ENCODE results near the gene ZNF429.
"Not testable (repeated sequence)": the region's sequence is repeated elsewhere in the genome, so short reads cannot be mapped to it uniquely, and the experiment has no call there.

Gene ZNF429

GRCh38 chr19:21513651-21514050 lies 8.2 kb downstream of the ZNF429 start:
- DNase-seq (ENCODE audit: low read depth in 2 of 2): no peak

GRCh38 chr19:21519488-21519887 lies 14.1 kb downstream of the ZNF429 start:
- DNase-seq (ENCODE audit: low read depth in 2 of 2): no peak

- no peak for DNase-seq (ENCODE audit: low read depth in 2 of 2)
Measured at GRCh38 chr19:21532904-21533303, 27.5 kb downstream of the ZNF429 start.

GRCh38 chr19:21536741-21537290 lies 31.4 kb downstream of the ZNF429 start:
- DNase-seq (ENCODE audit: low read depth in 2 of 2): not testable (repeated sequence)

DNA sequence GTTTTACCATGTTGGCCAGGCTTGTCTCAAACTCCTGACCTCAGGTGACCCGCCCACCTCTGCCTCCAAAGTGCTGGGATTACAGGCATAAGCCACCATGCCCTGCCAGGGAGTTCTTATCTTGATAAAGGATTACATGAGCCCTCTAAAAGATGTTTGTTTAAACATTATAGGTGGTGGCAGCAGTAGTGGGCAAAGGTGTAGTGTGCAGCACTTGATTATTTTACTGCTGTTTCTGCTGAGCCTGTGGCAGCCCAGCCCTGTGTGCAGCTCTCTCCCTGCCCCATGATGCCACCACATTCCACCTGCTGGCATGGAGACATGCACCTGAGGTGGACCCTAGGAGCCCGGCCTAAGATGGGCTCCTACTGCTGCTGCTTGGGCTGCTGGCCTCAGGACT lies 54.0 kb downstream of the ZNF429 start:
- DNase-seq (ENCODE audit: low read depth in 2 of 2): no peak

- DNase-seq (ENCODE audit: low read depth in 2 of 2): no peak
Measured at GRCh38 chr19:21564406-21564805, 59.0 kb downstream of the ZNF429 start.

GRCh38 chr19:21566073-21566472 lies 60.7 kb downstream of the ZNF429 start:
- DNase-seq (ENCODE audit: low read depth in 2 of 2): peak in 1 of 2 donors; percentile 30

DNA sequence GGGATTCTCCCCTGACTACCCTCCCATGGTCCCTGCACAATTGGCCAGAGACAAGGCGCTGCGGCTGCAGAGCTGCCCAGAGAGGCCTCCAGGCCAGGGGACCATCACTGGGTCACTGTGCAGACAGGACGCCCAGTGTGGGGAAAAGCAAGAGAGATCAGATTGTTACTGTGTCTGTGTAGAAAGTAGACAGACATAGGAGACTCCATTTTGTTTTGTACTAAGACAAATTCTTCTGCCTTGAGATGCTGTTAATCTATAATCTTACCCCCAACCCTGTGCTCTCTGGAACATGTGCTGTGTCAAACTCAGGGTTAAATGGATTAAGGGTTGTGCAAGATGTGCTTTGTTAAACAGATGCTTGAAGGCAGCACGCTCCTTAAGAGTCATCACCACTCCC lies 62.4 kb downstream of the ZNF429 start:
- not testable (repeated sequence) for DNase-seq (ENCODE audit: low read depth in 2 of 2)

DNA sequence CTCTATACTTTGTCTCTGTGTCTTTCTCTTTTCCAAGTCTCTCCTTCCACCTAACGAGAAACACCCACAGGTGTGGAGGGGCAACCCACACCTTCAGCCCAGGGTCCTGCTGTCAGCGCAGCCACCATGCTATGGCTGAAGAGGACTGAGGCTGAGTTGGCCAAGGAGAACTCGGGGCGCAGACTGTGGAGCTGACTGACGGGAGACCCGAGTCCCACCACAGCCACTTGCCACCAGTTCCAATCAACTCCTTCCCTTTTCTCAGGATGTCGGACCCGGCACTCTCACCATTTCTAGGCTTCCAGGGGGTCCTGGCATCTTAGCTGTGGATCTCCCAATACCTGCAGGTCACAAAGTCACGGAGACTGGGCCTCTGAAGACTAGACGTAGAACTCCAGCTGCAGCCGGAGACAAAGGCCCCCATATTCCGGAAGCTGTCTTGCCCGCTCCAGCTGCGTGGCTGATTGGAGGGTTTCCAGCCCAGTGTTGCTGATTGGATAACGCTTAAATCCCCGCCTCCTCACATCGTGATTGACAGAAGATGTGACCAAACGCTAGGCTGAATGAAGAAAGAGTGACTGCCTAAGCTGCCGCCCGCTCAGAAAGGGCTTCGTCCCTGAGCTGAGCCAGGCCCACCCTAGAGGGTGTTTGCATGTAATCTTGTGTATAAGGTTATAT lies 63.6 kb downstream of the ZNF429 start:
- peak; percentile 42 to 89 for DNase-seq (ENCODE audit: low read depth in 2 of 2)

DNA sequence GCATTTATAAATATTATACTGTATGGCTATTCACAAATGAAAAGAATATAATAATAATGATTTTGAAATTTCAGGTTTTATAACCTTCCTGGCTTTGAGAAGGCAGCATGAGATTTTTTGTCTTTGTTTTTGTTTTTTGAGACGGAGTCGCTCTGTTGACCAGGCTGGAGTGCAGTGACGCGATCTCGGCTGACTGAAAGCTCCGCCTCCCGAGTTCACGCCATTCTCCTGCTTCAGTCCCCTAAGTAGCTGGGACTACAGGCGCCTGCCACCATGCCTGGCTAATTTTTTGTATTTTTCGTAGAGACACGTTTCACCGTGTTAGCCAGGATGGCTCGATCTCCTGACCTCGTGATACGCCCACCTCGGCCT lies 64.1 kb downstream of the ZNF429 start:
- DNase-seq (ENCODE audit: low read depth in 2 of 2): peak in 1 of 2 donors; percentile 47

DNA sequence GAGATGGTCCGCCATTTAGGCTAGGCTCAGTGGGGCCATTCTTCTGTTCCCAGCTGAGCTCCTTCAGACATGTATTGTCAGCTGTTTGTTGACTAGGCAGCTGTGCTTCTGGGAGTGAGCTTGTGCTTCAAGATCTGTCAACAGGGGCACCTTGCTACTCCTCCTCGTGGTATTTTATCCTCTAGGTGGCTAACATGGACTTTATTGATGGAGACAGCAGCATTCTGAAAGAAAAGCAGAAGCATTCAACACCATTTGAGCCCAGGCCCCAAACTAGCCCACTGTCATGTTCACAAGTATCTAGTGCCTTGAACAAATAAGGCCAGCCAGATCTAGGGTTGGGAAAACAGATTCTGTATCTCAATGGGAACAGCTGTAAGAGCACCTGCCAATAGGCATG lies 65.9 kb downstream of the ZNF429 start:
- DNase-seq (ENCODE audit: low read depth in 2 of 2): no peak

DNA sequence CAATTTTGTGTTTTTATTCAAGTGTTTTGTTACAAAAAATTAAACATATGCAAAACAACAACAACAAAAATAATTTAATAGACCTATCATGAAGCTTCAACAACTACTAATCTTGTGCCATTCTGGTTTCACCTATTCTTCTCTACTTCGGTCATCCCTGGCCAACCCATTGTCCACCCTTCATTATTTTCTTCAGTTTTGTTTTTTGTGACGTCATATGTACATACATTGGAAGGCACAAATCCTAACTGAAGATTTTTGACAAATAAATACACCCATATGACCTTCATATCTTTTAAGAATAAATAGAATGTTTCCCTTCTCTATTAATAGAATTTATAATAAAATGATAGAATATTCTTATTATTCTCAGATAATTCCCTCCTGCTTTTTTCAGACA lies 69.2 kb downstream of the ZNF429 start:
- no peak for DNase-seq (ENCODE audit: low read depth in 2 of 2)

DNA sequence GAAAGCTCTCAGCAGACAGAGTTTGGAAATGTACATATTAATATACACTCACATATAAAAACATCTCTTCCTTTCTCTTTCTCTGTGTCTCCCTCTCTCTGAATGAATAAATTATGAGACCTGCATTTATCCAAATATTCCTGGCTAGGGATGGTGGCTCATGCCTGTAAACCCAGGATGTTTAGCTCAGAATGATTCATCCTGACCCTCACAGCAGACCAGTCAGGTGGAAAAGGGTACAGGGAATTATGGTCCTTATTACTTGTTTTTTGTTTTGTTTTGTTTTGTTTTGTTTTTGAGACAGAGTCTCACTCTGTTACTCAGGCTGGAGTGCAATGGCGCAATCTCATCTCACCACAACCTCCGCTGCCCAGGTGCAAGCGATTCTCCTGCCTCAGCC lies 71.1 kb downstream of the ZNF429 start:
- DNase-seq (ENCODE audit: low read depth in 2 of 2): no peak

- DNase-seq (ENCODE audit: low read depth in 2 of 2): no peak
Measured at GRCh38 chr19:21580101-21580500, 74.7 kb downstream of the ZNF429 start.

GRCh38 chr19:21580818-21581217 lies 75.4 kb downstream of the ZNF429 start:
- no peak for DNase-seq (ENCODE audit: low read depth in 2 of 2)

DNA sequence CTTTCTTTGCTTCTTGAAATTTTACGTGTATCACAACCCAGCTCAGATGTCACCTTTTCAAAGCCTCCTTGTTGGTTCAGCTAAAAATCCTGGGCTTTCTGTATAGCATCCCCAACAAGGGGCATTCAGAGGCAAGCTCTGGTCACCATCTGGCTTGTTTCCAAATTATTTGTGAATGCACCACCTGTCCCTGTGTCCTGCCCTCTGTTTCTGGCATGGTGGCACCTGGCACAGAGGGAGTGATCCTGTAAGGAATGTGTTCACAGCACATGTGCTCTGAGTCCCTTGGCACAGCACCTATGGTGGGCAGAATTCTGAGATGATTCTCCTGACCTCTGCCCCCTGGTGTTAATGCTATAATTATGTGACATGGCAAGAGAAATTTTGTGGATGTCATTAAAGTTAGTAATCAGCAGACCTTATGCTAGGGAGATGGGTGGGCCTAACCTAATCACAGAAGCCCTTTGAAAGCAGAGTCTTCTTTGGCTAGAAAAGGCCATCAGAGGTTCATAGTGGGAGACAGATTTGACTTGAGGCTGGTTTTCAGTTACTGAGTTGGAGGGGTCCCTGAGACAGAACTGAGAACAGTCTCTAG lies 76.3 kb downstream of the ZNF429 start:
- DNase-seq (ENCODE audit: low read depth in 2 of 2): no peak

DNA sequence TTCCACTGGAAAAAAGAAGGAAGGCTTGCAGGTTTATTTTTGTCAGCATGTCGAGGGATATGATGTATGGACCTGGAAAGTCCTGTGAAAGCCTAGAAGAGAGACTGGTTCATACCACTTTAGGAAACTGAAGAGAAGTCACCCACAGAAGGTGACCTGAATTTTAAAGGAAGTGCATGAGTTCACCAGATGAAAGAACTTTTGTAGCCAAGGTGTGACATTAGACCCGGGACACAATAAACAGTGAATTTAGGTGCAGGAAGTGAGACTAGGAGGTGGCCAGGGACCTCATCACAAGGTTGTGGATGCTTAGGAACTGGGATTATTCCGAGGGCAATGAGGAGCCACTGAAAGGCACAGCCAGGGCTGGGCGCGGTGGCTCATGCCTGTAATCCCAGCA lies 79.1 kb downstream of the ZNF429 start:
- no peak for DNase-seq (ENCODE audit: low read depth in 2 of 2)

DNA sequence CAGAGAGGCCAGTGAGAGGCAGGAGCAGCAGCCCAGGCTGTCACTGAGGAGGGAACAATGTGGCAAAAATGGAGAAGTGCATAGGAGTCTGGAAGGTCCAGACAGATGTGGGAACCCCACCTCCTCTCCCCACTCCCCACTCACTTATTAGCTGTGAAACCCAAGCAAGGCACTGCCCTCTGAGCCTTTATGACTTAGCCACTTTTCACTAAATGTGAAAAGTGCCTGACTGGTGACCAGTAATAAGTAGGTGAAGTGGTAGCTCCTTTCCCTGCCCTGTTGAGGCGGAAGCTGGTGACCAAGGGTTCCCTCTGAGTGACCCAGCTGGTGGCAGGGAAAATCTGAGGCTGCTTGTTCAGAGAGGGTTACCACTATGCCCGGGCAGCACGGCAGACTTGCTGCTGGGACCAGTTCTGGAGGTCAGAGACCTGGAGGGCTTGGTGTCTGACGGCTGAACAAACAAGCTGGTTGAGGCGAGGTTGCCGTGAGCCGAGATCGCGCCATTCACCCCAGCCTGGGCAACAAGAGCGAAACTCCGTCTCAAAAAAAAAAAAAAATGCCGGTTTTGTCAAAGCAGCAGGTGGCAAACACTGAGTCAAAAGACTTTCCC lies 80.0 kb downstream of the ZNF429 start:
- no peak for DNase-seq (ENCODE audit: low read depth in 2 of 2)

GRCh38 chr19:21586311-21587116 lies 81.1 kb downstream of the ZNF429 start:
- DNase-seq (ENCODE audit: low read depth in 2 of 2): no peak

GRCh38 chr19:21587117-21587461 lies 81.7 kb downstream of the ZNF429 start:
- no peak for DNase-seq (ENCODE audit: low read depth in 2 of 2)

- no peak for DNase-seq (ENCODE audit: low read depth in 2 of 2)
Measured at GRCh38 chr19:21587549-21587948, 82.1 kb downstream of the ZNF429 start.

GRCh38 chr19:21588065-21588601 lies 82.7 kb downstream of the ZNF429 start:
- no peak for DNase-seq (ENCODE audit: low read depth in 2 of 2)
